Lower leg skin (tissue), 4 donors: ENCODE results near the gene PGLYRP4. TPM values are rescaled to one million over a fixed set of nuclear protein-coding genes. Genes with fewer than 3 reads are reported as not detected.

Experiments
- DNase-seq, 2 donors: peaks; one replicate each; pipeline ENCODE4 v3.0.0-alpha.2; 2019; ENCODE audit warnings: low spot score in 2 of 2
- H3K4me3 ChIP-seq: fragments of 200-600 bp; sonication (generic); 2 replicates; pipeline ENCODE4 v1.5.1; 2017; ENCODE audit warnings: mild to moderate bottlenecking, low read depth; ENCODE audit not compliant: poor library complexity, severe bottlenecking
- CTCF ChIP-seq, 3 donors: fragments of 450-650 bp; IDR thresholded peaks; one replicate each; pipeline ENCODE4 v1.5.1; 2016; ENCODE audit warnings: antibody characterized with exemption in 3 of 3, mild to moderate bottlenecking in 3 of 3, moderate library complexity in 2 of 3
- POLR2A ChIP-seq, 2 donors: fragments of 450-650 bp; IDR thresholded peaks; one replicate each; pipeline ENCODE4 v1.6.1; 2016 to 2017; ENCODE audit warnings: antibody characterized with exemption in 2 of 2, mild to moderate bottlenecking in 1 of 2, moderate library complexity in 1 of 2
- WGBS, 2 donors: methylation state at CpG; one replicate each; pipeline ENCODE4 v1.1.5; 2018; 5-methylcytosine and 5-hydroxymethylcytosine counted together
- intact Hi-C: fragments of 100-400 bp; cut with DNase I; formaldehyde crosslinking; loops from one replicate; pipeline ENCODE4 v1.15.0; 2023; ENCODE audit warnings: low total_unique reads
- total RNA-seq, 4 donors: library from RNA; depleted of rRNA; stranded (reverse); fragments of >200 nt; gene quantifications; one replicate each; pipeline ENCODE4 v1.1.0, GENCODE V29; 2016

Gene PGLYRP4
- total RNA-seq, 4 donors from 2014 or later = 10.2 to 36.1 (median 18.7) TPM

- H3K4me3 ChIP-seq = no peak overlapping the region
- intact Hi-C loops = no loop called here
- no peak for TF ChIP-seq CTCF (IDR thresholded peaks at IDR 0.05)
- TF ChIP-seq POLR2A (IDR thresholded peaks at IDR 0.05) = no peak
- 55 to 65% methylated on average over 4 of the region's 4 CpGs for WGBS, 2 donors
- no peak for DNase-seq
Observed at GRCh38 chr1:153384958-153385580, 36.4 kb upstream of the PGLYRP4 start.

GRCh38 chr1:153380711-153381110, 32.1 kb upstream of the PGLYRP4 start:
- intact Hi-C loops = no loop called here
- TF ChIP-seq CTCF (IDR thresholded peaks at IDR 0.05) = no peak
- no peak for TF ChIP-seq POLR2A (IDR thresholded peaks at IDR 0.05)
- no peak overlapping the region for H3K4me3 ChIP-seq
- 92 to 95% methylated on average over 23 of the region's 23 CpGs for WGBS, 2 donors
- peak in 1 of 2 donors; percentile 61 for DNase-seq

GRCh38 chr1:153379591-153379990, 30.9 kb upstream of the PGLYRP4 start:
- intact Hi-C loops = no loop called here
- 69 to 75% methylated on average over 10 of the region's 10 CpGs for WGBS, 2 donors
- DNase-seq = no peak
- H3K4me3 ChIP-seq = no peak overlapping the region
- no peak for TF ChIP-seq POLR2A (IDR thresholded peaks at IDR 0.05)

DNA sequence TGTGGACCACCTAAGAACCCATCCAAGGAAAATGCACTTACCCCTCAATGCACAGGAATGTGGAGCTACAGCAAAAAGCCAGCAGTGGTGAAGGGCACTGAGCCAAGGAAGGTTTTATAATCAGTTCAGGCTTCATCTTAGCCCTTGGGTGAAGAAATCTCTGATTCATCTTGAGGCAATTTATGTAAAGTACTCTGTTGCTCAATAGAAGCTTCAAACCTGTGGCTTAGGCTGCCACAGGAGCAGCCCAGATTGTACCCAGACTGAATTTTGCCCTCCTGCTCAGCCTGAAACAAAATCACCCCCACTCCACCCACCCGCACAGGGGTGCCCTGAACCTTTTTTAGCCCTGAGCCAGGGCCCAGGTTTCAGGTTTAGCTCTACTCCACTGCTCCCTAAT, 26.9 kb upstream of the PGLYRP4 start, which contains the start of gene S100A12:
Gene S100A12 (minus strand): TSS at position 111 of the 400 bp plus-strand sequence. CDS start 1,029 bp downstream, outside the sequence.
- WGBS, 2 donors = 55 to 65% methylated on average over 1 of the region's 1 CpG
- H3K4me3 ChIP-seq = no peak within 1 kb of the TSS
- peak in 1 of 2 donors; percentile 56 for DNase-seq
- TF ChIP-seq POLR2A (IDR thresholded peaks at IDR 0.05) (no peak), CTCF (IDR thresholded peaks at IDR 0.05) (no peak)
- intact Hi-C loops = no loop called here

GRCh38 chr1:153374071-153374470, 25.4 kb upstream of the PGLYRP4 start:
- no peak for TF ChIP-seq CTCF (IDR thresholded peaks at IDR 0.05)
- TF ChIP-seq POLR2A (IDR thresholded peaks at IDR 0.05) = no peak
- intact Hi-C loops = no loop called here
- DNase-seq = peak in 1 of 2 donors; percentile 77
- WGBS, 2 donors = 64 to 75% methylated on average over 2 of the region's 2 CpGs
- H3K4me3 ChIP-seq = no peak overlapping the region

DNA sequence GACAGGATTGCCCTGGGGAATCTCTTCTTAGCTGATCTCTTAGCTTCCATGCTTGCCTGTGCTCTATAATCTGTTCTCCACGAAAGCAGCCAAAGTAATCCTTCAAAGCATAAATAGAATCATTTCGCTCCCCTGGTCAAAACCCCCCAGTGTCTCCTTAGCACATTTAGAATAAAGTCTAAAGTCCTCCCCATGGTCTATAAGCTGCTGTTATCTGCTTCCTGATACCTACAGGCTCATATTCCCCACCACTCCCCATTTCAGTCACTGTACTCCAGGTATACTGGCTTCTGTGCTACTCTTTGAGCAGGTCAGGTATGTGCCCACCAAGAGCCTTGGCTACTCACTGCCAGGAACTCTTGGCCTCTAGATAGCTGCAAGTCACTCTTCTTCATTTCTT, 23.9 kb upstream of the PGLYRP4 start:
- intact Hi-C loops = no loop called here
- TF ChIP-seq POLR2A (IDR thresholded peaks at IDR 0.05) (no peak), CTCF (IDR thresholded peaks at IDR 0.05) (no peak)
- WGBS, 2 donors = 90 to 92% methylated on average over 2 of the region's 2 CpGs
- H3K4me3 ChIP-seq = no peak overlapping the region
- DNase-seq = no peak
